ENCODE measurements around the gene RECQL5.

Gene RECQL5

DNA sequence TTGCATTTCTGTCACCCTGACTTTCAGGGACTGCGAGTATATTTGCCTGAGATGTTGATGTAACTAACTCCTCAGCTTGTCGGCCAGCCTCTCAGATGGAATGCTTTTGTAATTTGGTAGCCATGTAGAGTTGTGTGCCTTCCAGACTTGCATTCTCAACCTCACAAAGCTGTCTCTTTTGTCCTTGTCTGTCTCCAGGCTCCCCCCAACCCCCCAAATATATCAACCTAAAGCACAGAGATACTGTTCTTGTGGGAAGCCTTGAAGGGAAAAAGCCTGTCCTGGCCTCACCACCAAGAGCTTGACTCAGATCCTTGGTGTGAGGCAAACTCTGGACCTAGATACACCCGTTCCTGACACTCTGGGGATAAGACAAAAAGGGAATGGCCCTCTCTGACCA lies 18.5 kb upstream of the RECQL5 start:
- DNase-seq, result no peak

GRCh38 chr17:75684924-75685323 lies 18.0 kb upstream of the RECQL5 start:
- DNase-seq, result no peak

DNA sequence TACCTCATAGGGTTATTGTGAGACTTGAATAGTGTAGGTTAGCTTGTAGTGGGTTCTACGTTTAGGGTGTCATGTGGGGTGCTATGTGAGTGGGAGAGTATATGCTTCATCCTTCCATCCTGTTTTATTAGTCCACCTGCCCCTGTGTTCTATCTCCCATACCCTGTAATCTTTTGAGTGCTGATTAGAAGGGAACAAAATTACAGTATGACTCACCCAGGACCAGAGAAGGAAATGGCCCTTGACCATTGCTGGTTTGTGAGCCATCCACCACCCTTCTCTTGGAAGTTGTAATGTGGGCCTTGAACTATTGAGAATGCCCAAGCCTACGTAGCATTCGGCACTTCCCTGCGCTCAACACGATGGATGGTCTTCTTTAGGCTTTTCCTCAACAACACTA lies 17.3 kb upstream of the RECQL5 start:
- DNase-seq, result no peak

DNA sequence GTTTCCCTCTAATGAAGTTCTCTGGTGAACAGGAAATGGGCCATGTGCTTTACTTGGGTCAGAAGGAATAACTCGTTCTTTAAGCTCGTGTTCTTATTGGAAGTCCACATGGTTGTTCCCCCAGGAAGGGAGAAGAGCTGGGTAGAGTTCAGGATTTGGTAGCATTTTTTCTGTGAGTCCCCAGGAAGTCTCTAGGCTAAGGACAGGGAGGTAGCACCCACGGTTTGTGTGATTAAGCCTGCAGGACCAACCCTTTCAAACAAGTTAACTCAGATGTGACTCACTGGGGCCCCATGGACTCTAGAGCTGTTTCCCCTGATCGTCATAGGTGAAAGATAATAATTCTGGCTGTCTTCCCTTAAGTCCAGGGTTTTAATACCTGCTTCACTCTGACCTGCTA lies 16.6 kb upstream of the RECQL5 start:
- DNase-seq, result no peak

GRCh38 chr17:75681289-75681688 lies 14.3 kb upstream of the RECQL5 start:
- no peak for DNase-seq

- DNase-seq, result no peak
These were observed 13.5 kb upstream of the RECQL5 start for GRCh38 chr17:75680431-75680830.

GRCh38 chr17:75679706-75680211 lies 12.8 kb upstream of the RECQL5 start:
- DNase-seq, result peak; percentile 30

GRCh38 chr17:75676461-75676860 lies 9.5 kb upstream of the RECQL5 start:
- no peak for DNase-seq

GRCh38 chr17:75673487-75673886 lies 6.5 kb upstream of the RECQL5 start:
- no peak for DNase-seq

DNA sequence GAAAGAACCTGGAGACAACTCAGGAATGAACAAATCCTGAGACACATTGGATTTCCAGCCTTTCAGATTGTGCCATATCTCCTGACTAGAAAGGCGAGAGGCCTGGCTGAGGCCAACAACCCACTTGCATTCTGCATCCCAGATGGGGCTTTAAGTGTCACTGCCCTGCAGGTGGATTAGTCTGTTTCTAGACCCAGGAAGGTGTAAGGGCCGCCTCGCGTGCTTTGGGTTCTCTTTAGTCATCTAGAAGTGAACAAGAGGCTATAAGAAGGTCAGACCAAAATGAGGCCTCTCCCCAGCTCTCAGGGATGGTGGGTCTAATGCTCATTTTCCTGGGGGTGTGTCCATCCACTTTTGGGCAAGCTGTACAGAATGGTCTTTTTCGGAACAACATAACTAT lies 5.1 kb upstream of the RECQL5 start:
- no peak for DNase-seq

GRCh38 chr17:75670868-75671267 lies 3.9 kb upstream of the RECQL5 start:
- DNase-seq, result no peak

- DNase-seq, result no peak
These were observed 1.5 kb upstream of the RECQL5 start for GRCh38 chr17:75668489-75668888.

- DNase-seq, result no peak
These were observed 871 bp upstream of the RECQL5 start for GRCh38 chr17:75667825-75668224.

DNA sequence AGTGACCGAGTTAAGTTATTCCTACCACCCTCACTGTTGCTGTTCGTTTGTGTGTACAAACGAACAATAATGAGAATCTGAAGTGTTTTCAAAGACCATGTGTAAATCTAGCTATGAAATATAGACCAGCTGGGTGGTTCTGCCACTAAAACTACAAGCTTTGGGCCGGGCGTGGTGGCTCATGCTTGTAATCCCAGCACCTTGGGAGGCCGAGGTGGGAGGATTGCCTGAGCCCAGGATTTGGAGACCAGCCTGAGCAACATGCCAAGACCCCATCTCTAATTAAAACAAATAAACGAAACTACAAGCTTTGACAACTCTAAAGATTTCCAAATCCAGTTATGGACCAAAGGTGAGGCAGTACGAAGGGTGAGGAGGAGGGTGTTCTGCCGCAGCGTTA lies 973 bp downstream of the RECQL5 start:
- no peak for DNase-seq

DNA sequence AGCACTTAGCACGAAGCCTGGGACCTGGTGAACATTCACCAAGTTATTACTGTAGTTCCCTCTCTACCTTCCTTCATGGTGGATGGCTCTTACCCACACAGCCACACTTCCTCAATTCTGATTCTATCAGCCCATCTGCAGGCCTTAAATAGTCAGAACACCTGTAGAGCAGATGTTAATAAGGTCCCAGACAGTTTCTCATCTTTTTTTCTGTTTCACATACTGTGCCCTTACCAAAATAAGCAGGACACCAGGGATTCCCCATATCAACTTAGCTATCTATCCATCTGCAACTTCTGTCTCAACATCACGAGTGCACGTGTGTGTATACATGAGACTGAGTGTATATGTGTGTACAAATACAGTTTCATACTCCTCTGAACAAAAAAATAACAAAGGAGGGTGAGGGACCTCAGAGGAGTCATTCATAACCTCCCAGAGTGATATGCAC lies 2.8 kb downstream of the RECQL5 start:
- no peak for DNase-seq

- DNase-seq, result no peak
These were observed 4.4 kb downstream of the RECQL5 start for GRCh38 chr17:75662511-75662910.

GRCh38 chr17:75661531-75661930 lies 5.4 kb downstream of the RECQL5 start:
- no peak for DNase-seq

DNA sequence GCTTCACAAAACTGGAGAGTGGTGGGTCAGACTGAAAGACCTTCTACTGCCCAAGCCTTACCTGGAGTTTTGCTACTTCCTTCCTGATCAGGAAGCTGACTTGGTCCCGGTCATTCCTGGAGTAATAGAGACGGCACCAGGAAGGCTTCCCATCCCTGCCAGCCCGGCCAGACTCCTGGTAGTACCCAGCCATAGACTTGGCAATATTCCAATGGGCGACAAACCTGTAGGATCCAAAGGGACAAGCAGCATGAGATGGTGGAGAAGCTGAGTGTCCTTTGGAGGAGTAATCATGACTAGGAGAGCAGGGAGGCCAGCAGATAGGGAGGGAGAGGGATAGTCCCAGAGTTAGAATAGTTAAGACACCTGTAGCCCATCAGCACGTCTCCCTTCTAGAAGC lies 8.7 kb downstream of the RECQL5 start:
- DNase-seq, result no peak

- no peak for DNase-seq
These were observed 12.8 kb downstream of the RECQL5 start for GRCh38 chr17:75654176-75654575.

- peak; percentile 85 for DNase-seq
These were observed 13.9 kb downstream of the RECQL5 start for GRCh38 chr17:75652934-75653549.

DNA sequence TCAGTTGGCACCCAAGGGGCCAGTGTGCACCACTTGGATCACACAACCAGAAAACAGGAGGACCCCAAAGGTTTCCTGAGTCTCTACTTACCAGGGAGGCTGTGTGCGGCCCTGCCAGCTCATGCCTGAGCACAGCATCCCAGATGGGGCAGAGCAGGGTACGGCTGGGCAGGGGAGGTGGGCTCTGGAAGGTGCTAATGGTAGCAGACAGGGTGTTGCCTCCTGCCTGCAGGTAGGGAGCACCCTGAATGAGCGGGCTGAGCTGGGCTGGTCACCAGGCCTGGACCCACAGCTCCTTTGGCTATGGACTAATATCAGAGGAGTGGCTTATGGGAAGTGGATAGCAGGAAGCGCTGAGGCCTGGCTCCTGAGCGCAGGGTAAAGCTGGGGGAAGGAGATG lies 14.6 kb downstream of the RECQL5 start:
- DNase-seq, result no peak

DNA sequence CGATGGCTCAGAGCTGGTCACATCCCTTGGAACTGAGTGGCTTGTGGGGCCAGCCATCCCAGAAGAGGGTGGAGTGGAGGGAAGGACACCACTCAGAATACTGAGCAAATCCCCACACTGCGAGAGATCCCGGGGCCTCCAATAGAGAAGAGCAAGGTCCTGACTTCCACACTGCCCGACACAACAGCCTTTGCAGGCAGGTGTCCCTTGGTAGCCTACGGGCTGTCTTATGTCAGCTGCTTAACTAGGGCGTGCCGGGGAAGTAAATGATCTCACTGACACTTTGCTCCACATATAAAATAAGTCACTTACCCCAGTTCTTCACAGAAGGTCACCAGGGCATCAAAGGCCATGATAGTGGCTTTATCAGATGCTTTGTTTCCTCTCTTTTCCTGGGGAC lies 16.1 kb downstream of the RECQL5 start:
- DNase-seq, result no peak

DNA sequence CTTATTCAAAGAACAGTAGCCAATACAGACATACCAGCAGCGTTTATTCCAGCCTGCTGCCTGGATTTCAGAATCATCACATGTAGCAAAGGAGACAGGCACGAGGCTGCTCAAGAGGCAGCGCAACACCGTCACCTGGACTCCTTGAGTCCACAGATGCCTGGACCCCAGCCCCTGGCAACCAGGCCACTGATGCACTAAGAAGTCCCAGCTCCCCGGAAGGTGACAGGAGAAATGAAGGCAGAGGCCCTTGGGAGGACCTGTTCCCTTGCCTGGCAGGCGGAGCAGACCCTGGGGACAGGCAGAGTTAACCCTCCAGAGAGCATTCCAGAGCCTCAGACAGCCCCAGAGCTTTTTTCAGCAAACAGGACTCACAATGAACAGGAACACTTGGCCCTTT lies 17.3 kb downstream of the RECQL5 start:
- no peak for DNase-seq

DNA sequence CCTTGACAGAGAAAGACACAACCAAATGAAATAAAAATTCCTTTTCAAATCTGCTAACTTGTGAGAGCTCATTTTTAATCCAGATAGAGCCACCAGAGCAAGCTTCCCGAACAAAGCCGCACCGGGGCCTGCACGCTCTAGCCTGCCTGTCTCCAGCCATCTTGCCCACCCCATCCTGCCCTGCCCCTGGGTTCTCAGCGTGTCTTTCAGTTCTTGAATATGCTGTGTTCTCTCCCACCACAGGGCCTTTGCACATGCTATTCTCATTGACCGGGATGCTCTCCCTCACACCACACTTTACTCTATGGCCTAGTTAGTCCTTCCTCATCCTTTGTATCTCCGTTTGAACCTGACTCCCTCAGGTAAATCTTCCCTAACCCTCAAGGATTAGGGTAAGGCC lies 19.0 kb downstream of the RECQL5 start:
- DNase-seq, result no peak

DNA sequence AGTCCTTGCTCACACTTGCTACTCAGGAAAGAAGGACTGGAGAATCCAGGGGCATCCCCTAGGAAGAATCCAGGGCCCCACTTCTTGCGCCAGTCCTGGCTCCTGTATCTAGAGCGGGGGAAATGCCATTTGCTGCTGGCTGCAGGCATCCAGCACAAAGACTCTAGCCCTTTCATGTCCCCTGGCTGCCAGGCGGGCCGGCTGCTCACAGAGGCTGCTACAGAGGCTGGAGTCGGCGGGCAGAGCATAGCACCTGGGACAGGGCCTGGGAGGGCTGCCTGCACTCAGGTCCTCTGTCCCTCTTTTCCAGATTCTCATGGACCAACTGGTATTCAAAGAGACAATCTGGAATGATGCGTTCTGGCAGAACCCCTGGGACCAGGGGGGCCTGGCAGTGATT lies 19.9 kb downstream of the RECQL5 start:
- DNase-seq, result no peak

DNA sequence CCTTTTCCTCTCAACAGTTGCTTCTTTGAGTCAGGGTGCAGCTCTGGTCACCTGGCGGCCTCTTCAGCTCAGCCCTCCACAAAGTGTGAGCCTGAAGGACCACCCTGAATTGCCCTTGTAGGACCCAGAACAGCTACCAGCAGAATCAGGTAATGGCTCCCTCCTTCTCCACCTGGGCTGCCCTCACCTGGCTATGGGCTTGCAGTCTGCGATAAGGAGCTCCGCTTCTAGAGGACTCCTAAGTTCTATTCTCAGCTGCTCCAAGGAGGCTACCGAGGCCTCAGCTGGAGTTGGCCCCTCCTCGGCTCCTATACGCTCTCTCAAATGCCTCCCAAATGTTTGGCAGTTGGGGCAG lies 20.3 kb downstream of the RECQL5 start:
- DNase-seq, result no peak

All from hematopoietic multipotent progenitor cell treated with erythropoietin and hydrocortisone succinate and interleukin-3 and kit ligand, for 4 days (in vitro differentiated cells).